Fibroblast of pulmonary artery (primary cell): Measurements from ENCODE around the gene CCN2.

ENCODE experiments used
- DNase-seq: peaks from one replicate; pipeline ENCODE4 v3.0.0-alpha.2; 2010; ENCODE audit warnings: low read depth
- H3K4me3 ChIP-seq: replicated peaks from 2 replicates; pipeline ENCODE4 v1.5.1; 2011; ENCODE audit warnings: low read depth, mild to moderate bottlenecking, control low read depth, low read length, moderate library complexity
- TF ChIP-seq, protein P1 (sequence below): IDR thresholded peaks from 2 replicates; pipeline ENCODE4 v1.5.1; 2011; ENCODE audit warnings: mild to moderate bottlenecking, control low read depth, low read length, inconsistent platforms; ENCODE audit errors: missing control alignments

The CCN2 gene

DNA sequence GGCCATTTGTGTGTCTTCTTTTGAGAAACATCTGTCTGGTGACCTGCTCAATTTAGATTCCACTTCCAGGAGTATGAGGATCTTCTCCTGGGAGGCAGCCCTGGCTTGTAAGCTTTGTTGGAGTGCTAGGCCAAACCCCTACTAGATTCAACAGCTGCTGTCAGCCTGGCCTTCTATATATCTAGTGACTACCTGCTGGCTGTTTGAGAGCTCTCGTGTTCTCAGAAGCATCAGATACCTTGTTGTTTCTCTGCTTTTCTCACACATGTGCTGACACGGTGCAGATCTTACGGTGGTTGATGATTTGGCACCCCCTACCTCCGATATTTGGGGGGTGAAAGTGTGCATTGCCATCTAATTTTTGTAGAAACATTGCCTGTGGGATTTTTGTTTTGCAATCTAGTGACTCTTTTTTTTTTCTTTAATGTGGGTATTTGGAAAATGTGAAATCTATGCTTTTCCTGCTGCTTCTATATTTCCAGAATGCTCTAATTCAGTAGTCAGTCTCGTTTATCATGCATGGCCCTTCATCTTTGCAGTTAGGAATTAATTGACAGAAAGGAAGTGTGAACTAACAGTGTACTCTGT is 4.7 kb downstream of the CCN2 start:
- TF ChIP-seq, protein P1, sequence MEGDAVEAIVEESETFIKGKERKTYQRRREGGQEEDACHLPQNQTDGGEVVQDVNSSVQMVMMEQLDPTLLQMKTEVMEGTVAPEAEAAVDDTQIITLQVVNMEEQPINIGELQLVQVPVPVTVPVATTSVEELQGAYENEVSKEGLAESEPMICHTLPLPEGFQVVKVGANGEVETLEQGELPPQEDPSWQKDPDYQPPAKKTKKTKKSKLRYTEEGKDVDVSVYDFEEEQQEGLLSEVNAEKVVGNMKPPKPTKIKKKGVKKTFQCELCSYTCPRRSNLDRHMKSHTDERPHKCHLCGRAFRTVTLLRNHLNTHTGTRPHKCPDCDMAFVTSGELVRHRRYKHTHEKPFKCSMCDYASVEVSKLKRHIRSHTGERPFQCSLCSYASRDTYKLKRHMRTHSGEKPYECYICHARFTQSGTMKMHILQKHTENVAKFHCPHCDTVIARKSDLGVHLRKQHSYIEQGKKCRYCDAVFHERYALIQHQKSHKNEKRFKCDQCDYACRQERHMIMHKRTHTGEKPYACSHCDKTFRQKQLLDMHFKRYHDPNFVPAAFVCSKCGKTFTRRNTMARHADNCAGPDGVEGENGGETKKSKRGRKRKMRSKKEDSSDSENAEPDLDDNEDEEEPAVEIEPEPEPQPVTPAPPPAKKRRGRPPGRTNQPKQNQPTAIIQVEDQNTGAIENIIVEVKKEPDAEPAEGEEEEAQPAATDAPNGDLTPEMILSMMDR, result no peak
- DNase-seq, result peak; percentile 77
- peak overlapping the region; percentile 75 for H3K4me3 ChIP-seq

GRCh38 chr6:131945971-131946370 is 5.2 kb downstream of the CCN2 start:
- no peak overlapping the region for H3K4me3 ChIP-seq
- TF ChIP-seq, protein P1, result no peak
- DNase-seq, result peak; percentile 58

DNA sequence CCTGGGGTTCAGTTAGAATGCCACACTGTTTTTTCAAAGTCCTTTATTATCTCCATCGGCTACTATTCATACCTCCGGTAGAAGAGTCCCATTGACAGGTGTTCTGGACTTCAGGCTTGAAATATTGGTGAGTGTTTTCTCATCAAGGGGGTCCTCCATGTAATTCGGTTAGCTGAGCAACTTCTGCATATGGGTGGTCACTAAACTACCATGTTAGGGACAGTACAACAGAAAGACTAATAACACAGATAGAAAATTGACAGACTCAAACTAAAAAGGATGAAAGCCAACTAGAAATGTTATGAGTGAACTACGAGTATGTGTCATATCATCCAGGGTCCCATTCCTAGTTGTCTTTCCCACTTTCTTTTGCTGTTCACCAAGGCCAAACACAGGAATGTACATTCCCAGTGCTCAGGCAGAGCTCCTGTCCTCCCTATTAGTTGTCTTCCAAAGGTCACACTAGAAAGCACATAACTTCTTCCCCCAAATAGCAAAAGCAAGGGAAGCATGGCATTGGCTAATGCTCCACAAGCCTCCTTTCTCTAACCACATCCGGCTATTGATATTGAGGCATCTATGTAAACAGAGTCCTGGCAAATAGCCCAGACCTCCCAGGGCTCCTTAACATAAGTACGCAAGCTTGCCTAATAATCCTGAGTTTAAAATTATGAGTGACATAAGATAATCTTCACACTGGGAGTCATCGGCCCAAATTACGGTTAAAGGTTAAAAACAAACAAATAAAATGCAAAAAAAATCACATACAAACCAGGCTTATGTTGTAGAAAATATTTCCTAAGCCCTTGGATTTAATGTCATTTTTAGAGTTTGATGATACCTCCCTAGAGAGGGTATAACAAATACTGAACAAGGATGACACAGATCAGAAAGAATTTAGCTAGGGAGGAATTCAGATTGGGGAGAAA is 13.2 kb downstream of the CCN2 start:
- TF ChIP-seq, protein P1, result no peak
- no peak overlapping the region for H3K4me3 ChIP-seq
- peak; percentile 99 for DNase-seq

- DNase-seq, result peak; percentile 35
- TF ChIP-seq, protein P1, result no peak
- H3K4me3 ChIP-seq, result no peak overlapping the region
Observed at GRCh38 chr6:131937226-131937625, 13.9 kb downstream of the CCN2 start.

GRCh38 chr6:131936156-131936555 is 15.0 kb downstream of the CCN2 start:
- TF ChIP-seq, protein P1, result no peak
- no peak for DNase-seq
- H3K4me3 ChIP-seq, result no peak overlapping the region

DNA sequence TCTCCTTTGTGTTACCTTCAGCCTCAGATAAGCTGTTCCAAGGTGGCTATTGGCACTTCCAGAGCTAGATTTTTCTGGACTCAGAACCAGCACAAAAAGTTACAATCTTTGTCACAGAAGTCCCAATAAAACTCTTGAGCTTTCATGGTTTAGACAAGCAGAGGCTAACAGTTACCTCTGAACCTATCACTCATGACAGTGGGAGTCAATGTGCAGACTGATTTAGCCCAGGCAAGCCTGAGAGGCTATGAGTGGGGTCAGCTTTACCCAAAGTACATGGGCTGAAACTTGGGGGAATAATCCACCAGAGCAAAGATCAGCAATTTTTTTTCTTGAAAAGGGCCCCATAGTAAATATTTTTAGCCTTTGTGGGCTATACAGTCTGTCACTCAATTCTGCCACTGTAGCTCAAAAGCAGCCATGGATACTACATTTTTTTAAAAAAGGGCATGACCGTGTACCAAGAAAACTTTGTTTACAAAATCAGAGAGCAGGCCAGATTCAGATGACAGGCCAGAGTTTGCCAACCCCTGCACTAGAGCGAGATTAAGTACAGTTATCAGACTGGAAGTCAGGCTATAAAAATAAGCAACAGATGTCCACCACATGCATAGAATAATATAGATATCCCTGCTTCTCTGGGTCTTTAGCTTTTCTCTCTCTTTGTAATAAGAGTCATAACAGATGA is 20.0 kb downstream of the CCN2 start:
- DNase-seq, result no peak
- no peak overlapping the region for H3K4me3 ChIP-seq
- TF ChIP-seq, protein P1, result no peak
